ENCODE results near the gene SOX14.

DNA sequence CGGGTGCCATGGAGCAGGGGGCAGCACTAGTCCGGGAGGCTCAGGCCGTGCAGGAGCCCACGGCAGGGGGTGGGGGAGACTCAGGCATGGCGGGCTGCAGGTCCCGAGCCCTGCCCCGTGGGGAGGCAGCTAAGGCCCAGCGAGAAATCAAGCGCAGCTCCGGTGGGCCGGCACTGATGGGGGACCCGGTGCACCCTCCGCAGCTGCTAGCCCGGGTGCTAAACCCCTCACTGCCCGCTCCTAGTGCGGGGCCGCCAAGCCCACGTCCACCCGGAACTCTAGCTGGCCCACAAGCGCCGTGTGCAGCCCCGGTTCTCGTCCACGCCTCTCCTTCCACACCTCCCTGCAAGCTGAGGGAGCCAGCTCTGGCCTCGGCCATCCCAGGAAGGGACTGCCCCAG lies 49.6 kb upstream of the SOX14 start:
- TF ChIP-seq CTCF (IDR thresholded peaks at IDR 0.05) (no peak), EZH2phosphoT487 (IDR thresholded peaks at IDR 0.05) (no peak)

All from neural progenitor cell (in vitro differentiated cells).